Left lung (tissue), 10 donors: ENCODE data around the gene HSD11B2. TPM values are rescaled to one million over a fixed set of nuclear protein-coding genes. Genes with fewer than 3 reads are reported as not detected.

Experiments used
- ATAC-seq: fragments of 200-7000 bp; cut with Tn5 transposase; one replicate; pipeline ENCODE4 v1.9.1; 2020; ENCODE audit warnings: moderate library complexity
- DNase-seq, 4 donors: peaks; one replicate each; pipeline ENCODE4 v3.0.0-alpha.2; 2013 to 2020
- H3K27ac ChIP-seq, 2 donors: fragments of 200-600 bp; sonication (generic) in 1 of 2; one replicate each; pipeline versions ENCODE4 v1.5.0 to v1.8.0; 2020 to 2021
- H3K27me3 ChIP-seq, 2 donors: fragments of 200-600 bp; sonication (generic) in 1 of 2; one replicate each; pipeline versions ENCODE4 v1.5.0 to v1.8.0; 2020 to 2021
- H3K36me3 ChIP-seq, 2 donors: fragments of 200-600 bp; sonication (generic) in 1 of 2; one replicate each; pipeline versions ENCODE4 v1.5.0 to v1.8.0; 2020 to 2021
- H3K4me1 ChIP-seq, 2 donors: fragments of 200-600 bp; one replicate each; pipeline ENCODE4 v1.8.0; 2021
- H3K4me3 ChIP-seq, 2 donors: fragments of 200-600 bp; sonication (generic) in 1 of 2; one replicate each; pipeline versions ENCODE4 v1.5.0 to v1.8.0; 2020 to 2021; ENCODE audit warnings: mild to moderate bottlenecking in 1 of 2
- H3K9me3 ChIP-seq, 2 donors: fragments of 200-600 bp; sonication (generic) in 1 of 2; one replicate each; pipeline versions ENCODE4 v1.5.0 to v1.8.0; 2020 to 2021
- CTCF ChIP-seq, 2 donors: fragments of 200-600 bp; sonication (generic) in 1 of 2; IDR thresholded peaks; one replicate each; pipeline versions ENCODE4 v1.5.0 to v1.8.0; 2021; ENCODE audit warnings: antibody characterized with exemption in 2 of 2
- intact Hi-C, 2 donors: fragments of 100-400 bp; cut with DNase I; formaldehyde crosslinking; loops; one replicate each; pipeline versions ENCODE4 v1.11.2 to v1.14.2; 2022
- polyA plus RNA-seq, 6 donors: library from polyadenylated mRNA; unstranded; fragments of 120-200 nt; gene quantifications; one replicate each; pipeline ENCODE4 v1.2.1, GENCODE V29; 2013; ENCODE audit not compliant: insufficient read length in 6 of 6
- total RNA-seq, 2 donors: library from RNA; stranded (reverse); fragmentation: NEBNext Ultra II Directional; extraction: Animal tissue kit (Norgen Biotek cat#: 25700); gene quantifications; one replicate each; pipeline ENCODE4 v1.2.1, GENCODE V29; 2021
- donor health status: DM: no; HTN: yes; CAD: no.
- donor health status: DM: no; HTN: no; CAD: no.

Gene HSD11B2
- total and polyA plus RNA-seq, 8 donors: 2.5 to 81.1 (median 54.7) TPM

DNA sequence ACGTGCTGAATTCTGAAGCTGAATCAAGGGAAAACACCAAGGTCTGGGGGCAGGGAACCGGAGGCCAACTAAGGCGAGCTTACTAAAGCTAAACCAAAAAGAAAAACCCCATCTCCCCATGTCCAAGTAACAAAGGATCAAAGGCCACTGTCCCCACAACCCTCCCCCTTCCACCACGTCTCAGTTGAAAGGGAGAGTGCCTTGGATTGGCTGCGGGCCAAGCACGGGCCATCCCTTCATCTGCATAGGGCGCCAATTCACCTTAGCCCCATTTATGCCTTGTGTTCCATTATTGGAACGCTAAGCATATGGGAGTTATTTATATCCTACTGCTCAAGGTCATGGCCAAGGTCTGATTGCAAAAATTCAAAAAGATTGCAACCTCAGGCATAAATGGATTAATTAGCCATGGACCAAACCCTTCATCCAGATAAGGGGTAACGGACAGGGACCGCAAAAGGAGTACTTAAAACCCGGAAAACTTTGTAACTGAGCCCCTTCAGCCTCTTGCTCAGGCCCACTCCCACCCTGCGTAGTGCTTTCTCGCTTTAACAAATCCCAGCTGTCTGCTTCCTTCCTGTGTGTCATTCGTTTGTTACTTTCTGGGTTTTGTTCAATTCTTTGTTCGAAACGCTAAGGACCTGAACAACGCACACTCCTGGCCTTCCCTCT is 50.8 kb downstream of the HSD11B2 start:
- TF ChIP-seq CTCF (IDR thresholded peaks at IDR 0.05): no peak
- intact Hi-C loops: no loop called here
- Histone ChIP-seq H3K4me1 (peaks cover 19 to 79% of the 10 kb centered on the region in 2 donors), H3K4me3 (peak overlapping the region; percentile 84 to 98), H3K36me3 (peaks cover 0 to 15% of the 10 kb centered on the region in 2 donors), H3K27ac (peak overlapping the region; percentile 96 to 97), H3K27me3 (no peaks in the 10 kb centered on the region), H3K9me3 (no peaks in the 10 kb centered on the region)
- ATAC-seq (peak; percentile 0), DNase-seq (peak in 1 of 4 donors; percentile 51)

DNA sequence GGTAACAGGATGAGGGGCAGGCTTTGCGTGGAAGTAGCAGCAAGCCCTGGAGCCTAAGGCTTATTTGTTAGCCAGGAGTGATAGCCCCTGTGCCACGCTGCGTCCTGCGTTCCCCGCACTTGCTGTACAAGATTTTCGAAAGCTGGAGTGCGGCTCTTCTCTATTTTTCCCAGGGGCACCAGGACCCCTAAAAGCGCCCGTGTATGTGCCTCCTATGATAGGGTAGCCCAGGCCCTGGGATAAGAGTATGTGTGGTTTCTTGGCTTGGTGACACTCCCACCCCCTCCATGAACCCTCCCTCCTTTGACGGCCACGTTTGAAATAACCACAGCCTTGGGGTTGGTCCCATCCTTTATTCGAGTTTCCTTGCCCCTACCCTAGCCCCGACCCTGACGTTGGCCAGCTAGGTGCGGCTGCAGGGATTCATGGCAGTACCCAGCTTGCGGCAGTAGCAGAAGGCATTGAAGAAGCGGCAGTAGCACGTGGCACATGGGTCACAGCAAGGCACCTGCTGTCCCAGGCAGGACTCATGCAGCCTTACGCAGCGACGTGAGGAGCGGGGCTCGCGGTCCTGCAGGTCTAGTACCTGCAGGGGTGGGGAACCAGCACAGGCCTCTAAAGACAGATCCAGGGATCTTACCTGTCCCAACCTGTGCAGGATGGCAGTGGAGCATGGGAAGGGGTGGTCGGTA is 51.5 kb downstream of the HSD11B2 start:
- peaks cover 0 to 15% of the 10 kb centered on the region in 2 donors for H3K36me3 ChIP-seq
- peak overlapping the region; percentile 84 to 98 for H3K4me3 ChIP-seq
- intact Hi-C loops: no loop called here
- ATAC-seq: no peak
- peak in 1 of 4 donors; percentile 76 for DNase-seq
- H3K9me3 ChIP-seq: no peaks in the 10 kb centered on the region
- H3K27ac ChIP-seq: peak overlapping the region; percentile 96 to 97
- no peaks in the 10 kb centered on the region for H3K27me3 ChIP-seq
- no peak for TF ChIP-seq CTCF (IDR thresholded peaks at IDR 0.05)
- H3K4me1 ChIP-seq: peaks cover 15 to 79% of the 10 kb centered on the region in 2 donors

GRCh38 chr16:67483150-67483549 is 52.2 kb downstream of the HSD11B2 start, which contains the start of gene AGRP:
Gene AGRP, minus strand, starts transcription at chr16:67483547. Its CDS starts 149 bp downstream, at chr16:67483398.
- peak within 1 kb of the TSS in 1 of 2 donors; percentile 97 for H3K27ac ChIP-seq
- H3K27me3 ChIP-seq: no peaks in the 10 kb centered on the region
- peaks cover 0 to 9% of the 10 kb centered on the region in 2 donors for H3K36me3 ChIP-seq
- peak within 1 kb of the TSS in 1 of 2 donors; percentile 84 for H3K4me3 ChIP-seq
- H3K4me1 ChIP-seq: peaks cover 15 to 79% of the 10 kb centered on the region in 2 donors
- no peak for ATAC-seq
- H3K9me3 ChIP-seq: no peaks in the 10 kb centered on the region
- TF ChIP-seq CTCF (IDR thresholded peaks at IDR 0.05): no peak
- intact Hi-C loops: no loop called here
- no peak for DNase-seq

- no peak for TF ChIP-seq CTCF (IDR thresholded peaks at IDR 0.05)
- H3K36me3 ChIP-seq: peaks cover 0 to 2% of the 10 kb centered on the region in 2 donors
- DNase-seq (no peak), ATAC-seq (no peak)
- no peak overlapping the region for H3K27ac ChIP-seq
- H3K4me3 ChIP-seq: no peak overlapping the region
- H3K4me1 ChIP-seq: peaks cover 15 to 79% of the 10 kb centered on the region in 2 donors
- intact Hi-C loops: no loop called here
- no peaks in the 10 kb centered on the region for H3K27me3 ChIP-seq
- no peaks in the 10 kb centered on the region for H3K9me3 ChIP-seq
Observed at GRCh38 chr16:67483731-67484525, 53.0 kb downstream of the HSD11B2 start.
